NCI-H2081 treated with DMSO at 0.1 percent for 48 hours (cell line): ENCODE results near the gene ERCC3.
A peak's percentile ranks its signal among the peaks of the same experiment; 100 is the strongest.

ENCODE experiments used
- DNase-seq: peaks from one replicate; lab custom pipeline; 2025; lab: John Stamatoyannopoulos, UW

ERCC3 gene

GRCh38 chr2:127293748-127294562, at the start of gene ERCC3:
Gene ERCC3 (minus strand): TSS chr2:127294144. CDS start chr2:127294081, 63 bp downstream.
- DNase-seq, result peak; percentile 18

DNA sequence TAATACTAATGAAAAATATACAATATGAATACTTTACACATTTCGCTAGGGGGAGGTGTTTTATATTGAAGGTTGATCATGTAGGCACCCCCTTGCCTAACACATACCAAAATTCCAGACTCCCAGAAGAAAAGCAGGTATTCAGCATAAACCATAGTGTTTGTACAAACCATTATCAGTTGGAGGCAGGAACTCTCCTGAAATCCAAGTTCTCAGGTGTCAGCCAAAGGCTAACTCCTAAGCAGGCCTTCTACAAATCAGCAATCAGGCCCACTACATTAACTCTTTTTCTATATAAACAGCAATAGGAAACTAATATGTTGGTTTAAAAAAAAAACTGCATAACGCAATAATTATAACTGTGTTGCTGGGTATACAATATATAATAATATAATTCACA, 49.3 kb upstream of the ERCC3 start:
- no peak for DNase-seq

DNA sequence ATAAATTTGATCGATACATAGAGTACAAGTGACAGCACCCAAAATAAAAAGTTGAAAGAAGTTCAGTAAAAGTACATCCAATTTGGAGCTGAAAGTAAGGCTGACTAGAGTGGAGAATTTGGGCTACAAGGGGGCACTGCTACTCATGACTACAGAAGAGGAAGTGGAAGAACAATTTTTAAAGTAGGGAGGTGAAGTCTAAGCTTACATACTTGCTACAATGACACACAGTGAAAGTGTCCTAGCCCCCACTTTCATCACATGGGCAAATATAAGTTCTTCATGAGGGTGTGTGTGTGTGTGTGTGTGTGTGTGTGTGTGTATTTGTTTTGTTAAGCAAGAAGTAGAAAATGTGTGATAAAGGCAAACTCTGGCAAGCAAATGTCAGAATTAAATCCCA, 48.2 kb upstream of the ERCC3 start:
- no peak for DNase-seq

DNA sequence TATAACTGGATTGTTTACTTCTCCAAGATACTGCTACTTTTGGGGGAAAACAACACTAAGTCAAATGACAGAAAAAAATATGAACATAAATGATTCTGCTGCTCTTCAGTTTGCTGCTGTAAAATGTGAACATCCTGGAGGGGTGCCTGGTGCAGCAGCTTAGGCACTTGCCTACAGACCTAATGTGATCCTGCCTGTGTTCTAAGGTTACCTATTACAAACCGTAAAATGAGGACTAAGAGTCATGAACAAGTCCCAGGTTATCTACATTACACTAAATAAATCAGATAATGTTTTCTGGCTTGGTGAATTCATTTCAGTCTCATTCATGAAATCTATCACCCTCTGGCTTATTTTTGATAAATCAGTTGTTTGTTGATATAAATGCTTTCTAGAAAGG, 38.4 kb upstream of the ERCC3 start:
- no peak for DNase-seq

DNA sequence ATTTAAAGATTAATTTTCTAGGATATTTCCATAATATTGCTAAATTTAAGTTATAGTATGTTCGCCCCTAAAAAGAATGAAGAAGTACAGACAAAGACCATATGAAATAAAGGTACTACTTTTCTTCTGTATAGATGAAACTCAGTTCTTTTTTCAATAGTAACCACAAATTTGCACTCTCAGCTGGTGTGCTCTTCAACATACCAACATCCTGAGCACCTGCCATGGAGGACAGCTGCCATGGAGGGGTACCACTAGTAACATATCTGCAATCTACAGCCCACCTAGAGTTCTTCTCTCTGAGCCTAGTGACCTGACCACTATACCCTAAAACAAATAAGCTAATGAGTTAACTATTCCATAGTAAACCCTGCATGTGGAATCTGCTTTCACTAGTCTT, 36.8 kb upstream of the ERCC3 start:
- no peak for DNase-seq

DNA sequence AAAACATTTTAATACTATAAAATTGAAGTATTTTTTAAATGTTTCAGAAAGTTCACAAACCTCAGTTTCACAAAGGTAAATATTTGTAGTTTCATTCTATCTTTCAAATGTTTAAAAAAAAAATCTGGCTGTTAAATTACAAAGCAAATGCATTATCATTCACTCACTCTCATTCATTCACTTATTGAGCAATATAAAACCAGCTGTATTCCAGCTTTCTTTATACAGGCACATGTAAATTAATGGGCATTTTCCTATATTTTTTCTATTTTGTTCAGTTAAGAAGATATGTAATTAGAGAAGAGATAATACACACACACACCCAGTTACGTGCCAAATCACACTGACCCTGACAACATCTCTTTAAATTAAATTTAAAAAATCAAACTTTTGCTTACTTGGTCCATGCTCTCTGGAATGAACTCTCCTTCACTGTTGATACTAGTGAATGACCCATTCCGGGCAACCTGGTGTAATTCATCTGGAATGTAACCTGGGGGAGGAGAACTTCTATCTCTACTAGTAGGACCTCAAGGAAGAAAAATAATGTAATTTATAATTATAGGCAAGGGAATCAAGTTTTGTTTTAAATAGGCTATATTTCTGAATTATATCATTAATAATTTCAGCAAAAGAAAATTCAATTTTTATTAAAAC, 32.5 kb upstream of the ERCC3 start:
- DNase-seq, result no peak

GRCh38 chr2:127324635-127325034, 30.7 kb upstream of the ERCC3 start:
- no peak for DNase-seq

DNA sequence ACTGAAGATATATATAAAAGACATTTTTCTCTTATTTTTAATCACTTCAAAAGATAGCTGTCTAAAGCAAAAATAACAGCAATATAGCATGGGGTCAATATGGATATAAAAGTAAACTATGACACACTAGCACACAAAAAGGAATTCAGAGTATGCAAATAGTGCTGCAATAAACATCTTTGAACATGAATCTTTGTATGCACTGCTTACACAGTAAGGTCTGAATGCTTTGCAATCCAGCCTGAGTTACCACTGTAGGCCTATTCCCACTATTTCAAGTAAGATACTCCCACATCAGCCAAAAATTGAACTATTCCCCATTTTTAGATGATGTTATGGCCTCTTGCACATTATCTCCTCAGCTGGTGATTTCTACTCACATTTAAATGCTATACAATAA, 27.4 kb upstream of the ERCC3 start:
- no peak for DNase-seq

GRCh38 chr2:127320586-127321275, 26.8 kb upstream of the ERCC3 start:
- DNase-seq, result no peak

- no peak for DNase-seq
Observed at GRCh38 chr2:127320067-127320466, 26.1 kb upstream of the ERCC3 start.

DNA sequence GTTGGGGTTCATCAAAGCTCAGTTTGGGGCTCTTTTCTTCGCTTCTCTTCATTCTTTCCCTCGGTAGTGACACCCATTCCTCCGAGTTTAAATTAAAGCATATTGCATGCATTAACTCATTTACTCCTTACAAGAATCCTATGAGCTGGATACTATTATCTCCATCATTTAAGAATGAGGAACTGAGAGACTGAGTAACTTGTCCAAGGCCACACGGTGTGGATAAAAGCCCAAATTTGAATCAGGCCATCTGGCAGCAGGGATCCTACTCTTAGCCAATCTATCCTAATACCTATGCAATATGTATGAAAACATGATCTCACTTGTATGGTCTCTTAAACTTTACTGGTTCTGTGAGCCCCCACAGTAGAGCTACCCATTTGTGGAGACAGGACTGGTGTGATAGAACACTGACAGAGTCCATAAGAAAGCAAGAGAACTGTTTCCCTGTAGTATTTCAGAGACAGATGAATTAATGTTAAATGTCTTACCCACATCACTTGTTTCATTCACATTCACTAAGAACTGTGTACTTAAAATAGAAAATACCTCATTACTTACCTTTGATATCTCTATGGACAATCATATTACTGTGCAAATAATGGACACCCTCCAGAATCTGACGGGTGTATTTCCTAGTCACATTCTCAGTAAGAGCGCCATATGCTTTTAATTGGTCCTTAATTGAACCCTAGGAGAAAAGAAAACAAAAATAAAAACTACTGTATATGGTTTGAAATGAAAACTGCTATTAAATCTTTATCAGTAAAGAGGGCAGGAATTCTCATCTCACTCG, 20.4 kb upstream of the ERCC3 start:
- DNase-seq, result no peak

- DNase-seq, result no peak
Observed at GRCh38 chr2:127313406-127313805, 19.5 kb upstream of the ERCC3 start.

DNA sequence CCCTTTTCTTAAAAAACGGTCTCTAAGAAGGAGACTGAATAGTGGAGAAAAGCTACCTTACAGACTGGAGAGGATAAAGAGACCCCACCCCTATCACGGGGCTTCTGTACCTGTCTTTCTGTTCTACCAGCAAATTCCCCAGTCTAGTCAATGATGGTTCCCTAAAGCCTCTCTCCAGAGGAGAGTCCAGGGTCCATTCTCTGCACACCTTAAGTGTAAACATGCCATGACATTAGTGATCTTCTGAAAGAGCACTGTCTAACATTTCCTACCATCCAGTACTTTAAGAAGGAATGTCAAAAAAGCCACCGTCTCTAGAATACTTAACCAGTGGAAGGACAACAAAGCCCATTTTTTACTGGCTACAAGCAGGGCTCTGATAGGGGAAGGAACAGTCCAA, 17.0 kb upstream of the ERCC3 start:
- DNase-seq, result no peak

- DNase-seq, result no peak
Observed at GRCh38 chr2:127309468-127309867, 15.5 kb upstream of the ERCC3 start.

DNA sequence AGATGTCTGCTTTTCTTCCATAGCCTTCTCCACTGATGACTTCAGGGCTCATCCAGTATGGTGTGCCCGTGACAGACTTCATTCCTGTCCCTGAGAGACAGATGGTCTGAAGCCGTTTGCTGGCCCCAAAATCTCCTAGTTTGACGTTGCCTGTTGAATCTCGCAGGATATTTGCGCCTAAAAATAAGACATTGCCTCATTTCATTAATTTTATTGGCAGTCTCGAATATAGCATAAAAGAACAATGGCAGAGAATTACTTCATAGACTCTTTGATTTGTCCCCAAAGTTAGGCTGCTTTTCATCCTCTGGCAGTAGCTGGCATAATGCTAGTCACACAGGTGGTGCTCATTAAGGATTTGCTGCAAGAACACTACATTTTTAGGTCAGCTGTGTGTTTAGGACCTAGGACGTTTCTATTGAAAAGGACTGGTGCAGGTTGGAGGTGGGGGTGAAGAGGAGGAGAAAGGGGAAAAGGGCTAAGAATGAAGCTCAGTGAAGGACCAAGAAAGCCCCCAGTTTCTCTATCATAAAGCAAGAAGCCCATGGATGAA, 14.7 kb upstream of the ERCC3 start:
- no peak for DNase-seq

DNA sequence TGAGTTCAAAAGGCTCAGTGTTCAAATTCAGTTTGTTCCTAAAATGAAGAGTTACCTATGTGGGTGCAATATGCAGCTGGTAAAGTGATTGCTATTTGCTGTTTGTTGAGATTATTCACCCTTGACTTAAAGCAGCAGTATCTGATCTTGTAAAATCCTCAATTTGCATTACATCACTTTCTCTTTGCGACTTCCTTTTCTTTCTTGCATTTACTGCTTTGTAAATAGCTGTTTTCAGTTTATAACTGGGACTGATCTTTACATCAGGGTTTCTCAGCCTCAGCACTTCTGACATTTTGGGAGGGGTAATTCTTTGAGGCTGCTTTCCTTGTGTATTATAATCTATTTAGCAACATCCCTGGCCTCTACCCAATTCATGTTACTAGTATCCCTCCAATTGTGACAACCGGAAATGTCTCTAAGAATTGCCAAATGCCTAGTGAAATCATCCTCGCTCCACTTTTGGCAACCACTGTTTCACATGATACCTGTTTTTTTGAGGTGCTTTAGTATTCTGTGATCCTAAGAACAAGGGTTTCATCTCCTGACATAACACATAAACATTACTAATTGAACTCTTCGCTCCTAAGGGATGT, 12.1 kb upstream of the ERCC3 start:
- no peak for DNase-seq

DNA sequence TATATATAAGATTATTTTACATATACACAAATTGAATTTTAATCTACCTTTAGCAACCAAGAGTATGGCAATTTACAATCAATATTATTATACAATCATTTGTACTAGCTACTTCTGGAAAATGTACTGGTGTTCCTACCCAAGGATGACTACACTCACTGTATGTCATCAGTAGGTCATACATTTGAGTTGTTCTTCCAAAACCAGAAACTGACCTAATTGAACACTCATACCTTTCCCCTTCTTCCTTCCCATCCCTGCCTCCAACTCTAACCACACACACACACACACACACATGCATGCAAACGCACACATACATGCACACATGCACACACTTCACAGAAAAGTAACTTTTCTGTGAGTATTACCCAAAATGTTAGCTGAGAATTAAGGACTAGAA, 8.2 kb upstream of the ERCC3 start:
- DNase-seq, result no peak

DNA sequence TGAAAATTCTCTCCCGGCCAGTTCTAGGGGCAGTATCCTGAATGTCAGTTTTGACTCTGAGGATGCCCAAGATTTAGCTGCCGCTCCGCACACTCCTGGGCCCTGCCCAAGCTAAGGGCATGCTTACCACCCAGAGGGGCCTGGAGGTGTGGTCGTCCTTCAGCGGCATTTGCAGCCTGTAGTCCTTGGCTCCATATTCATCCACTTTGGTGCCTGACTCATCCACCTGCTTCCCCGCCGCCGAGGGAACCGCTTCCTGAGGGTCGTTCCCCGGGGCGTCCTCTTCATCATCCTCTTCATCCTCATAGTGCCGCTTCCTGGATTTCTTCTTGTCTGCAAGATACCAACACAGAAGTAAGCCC, 577 bp downstream of the ERCC3 start:
- DNase-seq, result no peak

DNA sequence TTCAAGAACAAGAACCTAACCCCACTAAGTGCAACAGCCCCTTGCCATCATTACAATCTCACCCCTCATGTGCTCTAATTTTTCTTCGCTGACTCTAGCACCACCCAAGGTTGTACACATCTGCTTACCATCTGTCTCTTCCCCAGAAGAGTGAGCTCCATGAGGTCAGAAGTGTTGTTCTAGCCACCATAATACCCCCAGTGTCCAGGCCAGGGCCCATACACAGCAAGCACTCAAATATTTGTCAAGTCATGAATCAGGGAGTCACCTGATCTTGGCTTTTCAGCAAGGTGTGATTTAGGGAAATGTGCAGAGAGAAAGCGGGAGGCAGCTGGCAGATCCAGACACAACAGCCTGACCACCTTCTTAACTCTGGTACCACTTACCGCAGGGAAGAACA, 5.7 kb downstream of the ERCC3 start:
- DNase-seq, result no peak

DNA sequence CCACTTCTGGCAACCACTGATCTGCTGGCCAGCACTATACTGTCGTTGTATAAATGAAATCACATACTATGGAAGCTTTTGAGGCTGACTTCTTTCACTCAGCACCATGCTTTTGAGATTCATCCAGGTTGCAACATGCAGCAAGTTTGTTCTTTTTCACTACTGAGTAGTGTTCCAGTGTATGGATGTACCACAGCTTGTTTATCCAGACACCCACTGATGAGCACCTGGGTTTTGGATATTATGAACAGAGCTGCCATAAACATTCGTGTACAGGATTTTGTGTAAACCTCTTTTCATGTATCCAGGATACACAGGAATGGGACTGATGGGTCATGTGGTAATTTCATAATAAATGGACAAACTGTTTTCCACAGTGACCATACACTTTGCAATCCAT, 10.7 kb downstream of the ERCC3 start:
- DNase-seq, result no peak

GRCh38 chr2:127280693-127281092, 13.3 kb downstream of the ERCC3 start:
- no peak for DNase-seq

- no peak for DNase-seq
Observed at GRCh38 chr2:127279781-127280180, 14.2 kb downstream of the ERCC3 start.
